GM21367 (cell line): Measurements from ENCODE around the gene TNS4.

Experiments
- ATAC-seq: cut with Tn5 transposase; IDR thresholded peaks from one replicate; pipeline ENCODE4 v1.9.1; 2021; ENCODE audit not compliant: unreplicated experiment

TNS4 gene

DNA sequence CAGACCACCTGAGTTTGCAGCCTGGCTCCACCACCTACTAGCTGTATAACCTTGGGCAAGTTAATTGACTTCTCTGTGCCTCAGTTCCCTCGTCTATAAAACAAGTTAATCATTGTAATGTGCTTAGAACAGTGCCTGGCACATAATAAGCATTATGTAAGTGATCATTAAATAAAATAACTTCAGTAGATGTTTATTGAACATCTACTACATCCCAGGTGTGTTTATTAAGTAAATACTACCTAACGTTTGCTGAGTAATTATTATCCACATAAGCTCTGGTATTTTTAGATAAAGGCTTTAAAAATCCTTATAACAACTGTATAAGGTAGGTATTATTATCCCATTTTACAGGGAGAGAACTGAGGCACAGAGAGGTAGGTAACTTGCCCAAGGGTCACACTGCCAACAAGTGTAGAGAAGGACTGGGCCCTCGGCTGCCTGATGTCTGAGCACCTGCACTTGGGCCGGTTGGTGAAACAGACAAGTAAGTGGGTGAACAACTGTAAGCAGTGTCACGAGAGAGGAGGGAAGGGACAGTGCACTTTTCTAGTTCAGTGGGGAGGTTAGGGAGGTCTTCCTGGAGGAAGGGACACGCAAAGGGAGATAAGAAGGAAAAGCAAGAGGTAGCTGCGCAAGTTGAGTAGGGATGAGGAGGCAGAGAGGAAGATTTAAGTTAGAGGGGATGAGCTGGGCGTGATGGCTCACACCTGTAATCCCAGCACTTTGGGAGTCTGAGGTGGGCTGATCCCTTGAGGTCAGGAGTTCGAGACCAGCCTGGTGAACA is 4.6 kb downstream of the TNS4 start:
- no peak for ATAC-seq

DNA sequence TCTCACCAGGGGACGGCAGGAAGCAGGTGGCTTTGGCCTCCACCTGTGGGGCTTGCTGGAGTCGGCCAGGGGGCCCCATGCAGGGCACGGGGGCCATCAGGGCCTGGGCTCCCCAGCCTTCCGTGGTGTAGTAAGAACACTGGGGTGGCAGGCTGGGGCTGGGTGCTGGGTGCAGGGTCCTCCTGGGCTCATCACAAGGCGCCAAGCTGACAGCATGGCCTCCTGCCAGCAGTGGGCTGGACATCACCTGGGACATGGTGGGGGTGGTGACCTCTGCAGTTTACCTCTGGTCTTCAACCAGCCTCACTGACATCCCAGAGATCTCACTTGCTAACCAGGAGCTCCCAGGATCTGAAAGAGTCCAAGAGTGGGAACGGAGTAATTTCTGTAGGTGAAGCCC is 5.3 kb downstream of the TNS4 start:
- ATAC-seq = no peak

DNA sequence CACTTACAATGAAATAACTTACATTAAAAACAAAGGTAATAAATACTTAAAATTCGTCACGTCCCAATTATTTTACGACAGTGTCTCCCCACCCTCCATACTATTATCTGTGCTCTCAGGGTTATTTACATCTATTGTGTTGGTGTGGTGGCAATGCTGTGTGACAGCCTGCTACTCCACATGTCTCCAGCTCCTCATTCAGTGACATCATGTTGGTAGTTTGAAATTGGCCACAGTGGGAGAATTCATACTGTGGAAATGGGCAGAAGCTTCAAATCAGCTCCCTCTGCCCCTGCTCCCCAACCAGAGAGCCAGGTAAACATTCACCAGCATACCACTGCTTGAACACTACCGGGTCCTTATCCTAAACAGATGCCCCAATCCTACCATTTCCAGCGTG is 6.3 kb downstream of the TNS4 start:
- ATAC-seq = no peak

DNA sequence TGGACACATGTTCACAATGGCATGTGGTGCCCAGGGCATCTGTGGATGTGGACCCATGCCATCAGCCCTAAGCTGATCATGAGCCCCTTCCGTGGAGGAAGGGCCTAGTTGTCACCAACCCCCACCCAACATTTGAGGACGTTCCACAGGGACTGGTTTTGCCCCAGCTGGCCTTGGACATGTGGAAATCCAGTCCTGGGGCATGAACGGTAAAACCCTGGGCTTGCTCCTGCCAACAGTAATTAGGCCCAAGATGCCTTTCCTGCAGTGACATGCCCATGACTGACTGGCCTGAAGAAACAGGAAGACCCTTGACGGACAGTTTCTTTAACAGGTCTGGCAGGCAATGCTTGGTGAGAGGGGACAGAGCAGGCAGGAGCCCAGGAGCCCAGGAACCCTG is 7.7 kb downstream of the TNS4 start:
- ATAC-seq = no peak

DNA sequence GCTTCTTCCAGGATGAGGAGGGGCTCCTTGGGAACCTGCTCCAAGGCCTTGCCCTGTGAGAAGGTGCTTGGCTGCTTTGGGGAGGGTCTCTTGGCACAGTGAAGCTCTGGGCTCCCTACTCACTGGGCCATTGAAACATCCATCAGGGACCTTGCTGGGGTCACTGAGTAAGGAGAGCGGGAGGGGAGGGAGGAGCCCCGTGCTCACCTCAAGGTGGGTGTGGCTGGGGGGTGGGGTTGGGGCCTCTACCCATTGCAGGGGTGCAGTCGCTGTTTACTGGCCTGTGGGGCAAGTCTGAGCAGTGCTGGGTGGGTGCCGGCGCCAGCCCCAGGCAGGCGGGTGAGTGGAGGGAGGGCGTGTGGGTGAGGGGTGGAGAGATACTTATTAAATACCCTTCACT is 9.9 kb downstream of the TNS4 start:
- no peak for ATAC-seq

DNA sequence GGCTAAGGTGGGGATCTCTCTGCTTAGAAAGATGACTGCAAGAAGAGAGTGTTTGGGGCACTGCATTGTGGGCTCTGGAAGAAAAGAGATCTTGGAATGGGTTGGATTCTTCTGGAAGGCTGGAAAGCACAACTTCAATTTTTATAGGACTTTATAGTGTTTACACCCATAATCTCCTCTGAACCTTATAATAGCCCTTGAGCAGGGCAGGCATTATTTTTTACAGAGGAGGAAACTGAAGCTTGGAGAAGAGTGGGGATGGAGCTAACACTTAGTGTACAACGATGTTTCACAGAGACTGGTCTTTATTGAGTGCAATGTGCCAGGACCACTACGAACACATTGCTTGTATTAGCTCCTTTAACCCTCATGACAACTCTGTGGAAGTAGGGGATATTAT is 10.4 kb downstream of the TNS4 start:
- ATAC-seq = no peak

DNA sequence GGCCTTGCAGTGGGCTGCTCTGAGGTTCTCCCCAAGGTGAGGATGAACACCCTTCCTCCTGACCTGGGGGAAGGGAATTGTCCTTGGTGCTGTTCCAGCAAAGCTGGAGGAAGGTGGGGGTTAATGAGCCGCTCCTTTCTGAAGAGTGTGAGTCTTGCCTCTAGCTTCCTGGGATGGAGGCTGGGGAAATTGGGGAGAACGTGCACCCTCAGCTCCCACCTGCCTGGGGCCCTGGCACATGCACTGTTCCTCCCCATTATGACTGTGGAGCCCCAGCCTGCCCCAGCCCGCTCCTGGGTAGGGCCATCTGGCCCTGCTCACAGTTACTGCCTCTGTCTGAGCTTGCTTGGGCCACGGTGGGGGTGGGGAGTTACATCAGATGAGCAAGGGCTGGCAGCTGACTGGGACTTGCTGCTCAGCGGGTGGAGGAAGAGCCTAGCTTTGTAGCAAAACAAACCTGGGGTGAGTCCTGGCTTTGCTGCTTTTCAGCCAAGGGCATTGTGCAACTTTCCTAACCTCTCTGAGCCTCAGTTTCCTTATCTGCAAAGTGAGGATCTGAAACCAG is 11.1 kb downstream of the TNS4 start:
- no peak for ATAC-seq

DNA sequence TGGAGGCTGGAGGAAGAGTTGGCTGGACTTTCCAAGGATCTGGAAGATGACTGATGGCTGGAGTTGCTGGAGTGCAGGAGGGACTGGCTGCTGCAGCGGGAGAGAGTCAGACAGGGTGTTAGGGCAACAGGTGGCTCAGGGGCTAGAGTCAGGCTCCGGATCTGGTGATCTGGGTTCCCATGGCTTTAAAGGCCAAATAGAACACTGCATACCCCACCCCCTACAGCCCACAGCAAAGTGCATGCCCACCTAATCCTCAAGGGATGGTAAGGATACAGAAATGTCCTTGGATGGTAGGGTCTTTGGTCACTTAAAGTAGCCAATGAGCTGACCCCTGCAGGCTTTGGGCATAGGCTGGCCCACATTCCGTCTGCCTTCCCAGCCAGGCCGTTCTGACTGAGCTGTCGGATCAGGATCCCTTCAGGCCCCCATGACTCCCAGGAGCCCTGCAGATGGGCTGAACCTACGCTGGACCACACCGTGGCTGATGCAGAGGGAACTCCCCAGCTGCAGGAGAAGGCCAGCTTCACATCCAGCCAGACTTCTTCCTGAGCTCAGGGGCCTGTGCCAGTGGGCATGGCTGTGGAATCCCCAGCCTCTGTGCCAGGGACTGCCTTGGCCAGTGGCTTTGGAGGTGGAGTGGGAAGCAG is 13.9 kb downstream of the TNS4 start:
- no peak for ATAC-seq

DNA sequence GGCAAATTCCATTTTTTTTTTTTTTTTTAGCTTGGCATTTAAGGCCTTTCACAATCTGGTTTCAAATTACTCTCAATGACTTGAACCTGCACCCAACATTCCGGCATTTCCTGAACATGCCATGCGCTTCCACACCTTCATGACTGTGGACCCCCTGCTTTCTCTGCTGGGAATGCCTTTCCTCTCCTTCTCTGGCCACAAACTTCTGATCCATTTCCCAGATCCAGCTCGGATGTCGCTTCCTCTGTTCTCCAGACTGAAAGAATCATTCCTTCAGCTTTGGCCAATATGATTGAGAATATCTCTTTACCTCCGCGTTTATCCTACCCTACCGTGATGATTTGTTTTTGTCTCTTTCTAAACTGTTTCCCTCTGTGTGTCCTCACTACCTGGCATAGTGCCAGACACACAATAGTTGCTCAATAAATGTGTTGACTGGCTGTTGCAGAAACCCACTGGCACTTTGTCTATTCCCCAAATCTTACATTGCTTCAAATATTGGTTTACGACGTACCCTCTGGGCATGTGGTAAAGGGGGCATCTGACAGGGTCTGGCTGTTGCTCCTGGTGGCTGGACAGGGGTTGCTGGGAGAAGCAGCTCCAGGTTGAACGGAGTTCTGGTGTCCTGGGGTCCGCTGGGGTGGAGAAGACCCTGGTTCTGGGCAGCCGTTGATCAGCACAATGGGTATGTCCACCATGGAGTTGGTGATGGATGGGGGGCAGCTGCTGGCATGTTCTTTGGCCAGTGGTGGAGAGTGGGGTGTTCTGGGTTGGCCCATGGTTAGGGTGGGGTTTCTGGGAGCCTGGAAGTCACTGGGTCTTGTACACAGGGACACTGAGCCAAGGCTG is 14.7 kb downstream of the TNS4 start:
- ATAC-seq = no peak

DNA sequence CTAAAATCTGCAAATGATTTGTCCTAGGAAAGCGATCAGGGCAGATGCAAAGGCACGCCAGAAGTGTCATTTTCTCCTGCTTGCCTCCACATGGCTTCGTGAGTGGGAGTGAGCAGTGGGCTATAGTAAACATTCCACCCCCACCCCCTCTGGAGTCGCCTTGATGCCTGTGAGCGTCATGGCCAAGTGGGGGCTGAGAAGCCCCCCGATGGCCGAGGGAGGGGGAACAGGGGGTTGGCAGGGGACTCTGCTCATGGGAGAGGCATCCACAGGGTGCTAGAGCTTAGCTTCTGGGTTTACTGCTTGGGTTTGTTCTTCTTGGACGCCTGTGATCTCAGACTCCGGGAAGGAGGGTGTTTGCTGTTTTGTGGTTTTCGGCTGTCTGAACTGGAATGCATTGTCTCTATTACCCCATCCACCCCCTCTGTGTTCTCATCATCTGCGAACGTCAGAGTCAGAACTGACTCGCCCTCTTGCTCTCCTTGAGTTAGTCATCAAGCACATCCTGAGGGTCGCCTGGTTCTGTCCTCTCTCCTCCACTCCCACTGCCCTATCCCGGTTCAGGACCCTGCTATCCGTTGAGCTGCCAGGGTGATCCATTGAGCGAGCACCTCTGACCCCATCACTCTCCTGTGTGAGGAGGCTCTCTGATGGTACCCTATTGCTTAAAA is 15.4 kb downstream of the TNS4 start:
- ATAC-seq = no peak

DNA sequence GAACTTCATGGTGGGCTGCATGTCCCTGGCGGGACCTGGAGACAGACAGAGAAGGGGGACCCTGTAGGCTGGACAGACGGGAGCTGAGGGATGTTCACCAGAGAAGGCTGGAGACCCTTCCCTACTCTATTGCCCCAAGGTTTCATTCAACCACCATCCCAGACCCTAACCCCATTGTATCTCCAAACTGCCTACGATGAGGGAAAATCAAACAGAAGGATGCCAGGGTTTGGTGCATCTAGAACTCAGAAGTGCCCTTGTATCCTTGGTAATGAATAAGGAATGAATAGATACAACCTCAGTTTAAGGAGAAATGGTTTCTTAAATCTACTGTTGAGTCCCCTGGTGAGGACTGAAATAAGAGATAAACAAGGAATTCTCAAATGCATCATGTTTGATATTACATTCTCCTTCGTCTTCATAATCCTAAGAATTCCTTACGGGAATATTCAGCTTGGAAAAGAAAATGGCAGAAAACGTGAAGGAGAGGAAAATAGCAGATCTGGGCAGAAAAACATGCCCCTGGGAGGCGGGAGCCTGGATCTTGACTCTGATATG is 16.4 kb downstream of the TNS4 start:
- no peak for ATAC-seq

DNA sequence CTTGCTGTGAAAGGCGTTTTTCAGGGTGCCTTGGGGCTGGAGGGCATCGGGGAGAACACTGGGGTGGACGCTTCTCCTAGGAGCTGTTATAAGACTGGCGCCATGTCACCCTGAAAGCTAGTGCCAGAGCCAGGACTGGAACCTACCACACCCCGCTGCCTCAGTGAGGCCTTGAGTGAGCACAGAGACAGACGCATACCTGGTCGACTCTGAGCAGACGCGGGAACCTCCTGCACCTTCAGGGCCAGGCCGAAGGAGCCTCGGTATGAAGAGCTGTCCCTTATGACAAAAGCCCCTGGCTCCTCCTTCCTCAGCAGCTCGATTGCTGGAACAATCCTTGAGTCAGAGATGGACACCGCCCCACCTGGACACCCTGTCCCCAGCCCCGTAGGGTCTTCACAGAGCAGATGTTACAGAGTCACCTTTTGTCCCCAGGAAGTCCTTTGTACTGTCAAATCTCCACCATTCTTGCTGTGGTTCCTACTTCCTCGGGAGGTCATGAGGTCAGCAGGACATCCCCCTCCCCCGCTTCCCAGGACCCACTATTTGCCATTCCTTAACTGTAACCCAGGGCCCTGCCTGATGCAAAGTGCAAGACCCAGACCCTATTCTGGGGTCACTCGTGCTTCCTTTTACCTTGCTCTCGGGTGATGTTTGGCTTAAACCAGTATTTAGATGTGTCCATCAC is 17.0 kb downstream of the TNS4 start:
- no peak for ATAC-seq

DNA sequence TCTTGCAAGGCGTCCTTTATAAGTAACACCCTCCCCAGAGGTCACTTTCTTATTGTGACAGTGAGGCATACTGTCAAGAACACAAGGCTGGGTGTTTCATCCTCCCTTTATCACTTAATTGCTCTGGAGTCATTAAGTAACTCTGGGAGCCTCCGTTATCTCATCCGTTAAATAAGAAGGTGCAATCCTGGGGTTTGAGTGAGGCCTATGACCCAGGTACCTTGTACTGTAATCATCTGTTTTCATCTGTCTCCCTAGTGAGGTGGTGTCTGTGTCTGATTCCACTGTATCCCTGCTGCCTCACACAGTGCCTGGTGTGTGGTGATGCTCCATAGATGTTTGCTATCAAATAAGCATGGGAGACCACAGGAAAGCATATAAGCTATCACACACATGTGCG is 17.7 kb downstream of the TNS4 start:
- no peak for ATAC-seq

DNA sequence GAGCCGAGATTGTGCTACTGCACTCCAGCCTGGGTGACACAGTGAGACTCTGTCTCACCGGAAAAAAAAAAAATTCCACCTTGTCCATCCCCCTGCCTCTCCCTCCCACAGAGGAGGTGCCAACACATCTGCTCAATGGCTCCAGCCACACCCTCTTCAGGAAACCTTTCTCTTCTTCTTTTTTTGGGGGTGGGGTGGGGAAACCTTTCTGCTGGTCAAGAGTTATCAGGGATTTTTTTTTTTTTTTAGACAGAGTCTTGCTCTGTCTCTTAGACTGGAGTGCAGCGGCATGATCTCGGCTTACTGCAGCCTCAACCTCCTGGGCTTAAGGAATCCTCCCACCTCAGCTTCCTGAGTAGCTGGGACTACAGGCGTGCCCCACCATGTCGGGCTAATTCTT is 18.7 kb downstream of the TNS4 start:
- no peak for ATAC-seq

DNA sequence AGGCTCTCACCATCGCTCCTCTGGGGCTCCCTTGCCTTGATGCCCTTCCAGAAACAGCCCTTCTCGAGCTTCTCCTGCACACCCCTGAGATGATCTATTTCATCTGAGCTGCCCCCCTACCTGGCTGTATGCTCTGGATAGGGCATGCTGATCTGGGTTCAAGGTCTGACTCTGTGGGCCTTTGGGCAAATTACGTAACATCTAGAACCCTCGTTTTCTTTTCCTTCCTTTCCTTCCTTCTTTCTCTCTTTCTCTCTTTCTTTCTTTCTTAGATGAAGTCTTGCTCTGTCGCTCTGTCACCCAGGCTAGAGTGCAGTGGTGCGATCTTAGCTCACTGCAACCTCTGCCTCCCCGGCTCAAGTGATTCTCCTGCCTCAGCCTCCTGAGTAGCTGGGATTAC is 20.3 kb downstream of the TNS4 start:
- ATAC-seq = no peak

DNA sequence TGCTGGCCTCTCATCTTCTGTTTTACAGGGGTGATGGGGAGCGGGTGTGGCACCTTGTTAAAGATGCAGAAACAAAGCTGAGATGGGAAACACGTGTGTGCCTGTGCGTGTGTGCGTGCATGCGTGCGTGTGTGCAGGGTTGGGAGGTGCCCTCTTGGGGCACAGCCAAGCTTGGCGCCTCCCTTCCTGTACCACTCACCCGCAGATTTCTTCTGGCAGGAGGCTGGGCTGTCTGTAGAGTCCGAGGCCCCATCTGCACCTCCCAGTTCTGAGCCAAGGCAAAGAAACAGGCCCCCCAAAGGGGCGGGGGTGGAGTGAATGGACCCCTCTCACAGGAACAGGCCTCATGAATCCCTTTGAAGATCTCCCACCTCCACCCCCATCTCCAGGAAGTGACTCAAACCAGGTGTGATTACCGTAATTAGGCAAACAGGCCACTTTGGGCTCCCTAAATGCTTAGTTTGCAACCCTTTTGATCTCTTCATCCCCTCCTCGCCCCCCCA is 20.9 kb downstream of the TNS4 start:
- no peak for ATAC-seq

DNA sequence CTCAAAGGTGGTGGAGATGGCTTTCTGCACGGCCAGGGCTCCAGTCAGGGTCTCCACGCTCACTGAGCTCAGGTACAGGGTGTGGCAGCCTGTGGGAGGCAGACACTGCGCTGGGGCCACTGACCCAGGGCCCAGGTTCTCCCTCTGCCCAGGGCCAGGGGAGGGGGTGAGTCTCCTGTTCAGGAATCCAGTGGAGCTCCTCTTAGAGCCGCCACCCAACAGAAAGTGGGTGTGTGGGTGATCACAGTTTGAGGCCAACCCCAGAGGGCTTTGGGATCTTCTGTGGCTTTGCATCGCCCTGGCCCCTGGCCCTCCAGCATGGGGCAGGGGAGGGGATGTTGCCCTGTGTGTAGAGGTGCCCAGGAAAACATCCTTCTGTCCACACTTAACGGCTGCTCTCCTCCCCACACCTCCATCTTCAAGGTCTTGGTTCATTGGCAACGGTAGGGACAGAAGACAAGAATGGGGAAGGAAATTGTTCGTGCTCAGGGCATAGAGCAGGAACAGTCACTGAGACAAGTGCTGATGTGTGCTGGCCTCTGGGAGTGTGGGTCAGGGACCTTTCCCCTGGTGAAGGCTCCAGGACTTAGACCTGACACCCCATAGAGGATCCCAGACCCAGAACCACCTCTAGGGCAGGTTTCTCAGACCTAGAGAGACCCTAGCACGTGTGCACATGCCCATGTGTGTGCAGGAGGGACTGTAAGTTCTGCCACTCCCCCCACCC is 21.5 kb downstream of the TNS4 start:
- no peak for ATAC-seq

DNA sequence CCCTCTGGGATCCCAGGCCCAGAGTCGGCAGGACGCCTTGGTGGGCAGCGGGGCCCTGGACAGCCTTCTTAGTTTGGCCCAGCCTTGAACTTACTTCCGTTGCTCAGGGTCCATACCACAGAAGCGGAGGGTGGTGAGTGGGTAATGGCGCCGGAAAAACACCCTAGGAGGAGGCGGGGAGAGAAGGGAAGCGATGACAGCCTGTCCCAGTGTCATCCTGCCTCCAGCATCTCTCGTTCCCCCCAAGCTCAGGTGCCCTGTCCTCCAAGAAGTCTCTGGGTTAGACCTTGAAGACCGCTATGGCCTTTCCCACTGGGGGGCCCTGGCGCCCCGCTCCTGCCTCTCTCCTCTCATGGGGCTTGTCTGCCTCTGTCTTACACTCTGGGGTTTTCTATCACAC is 22.9 kb downstream of the TNS4 start:
- no peak for ATAC-seq

DNA sequence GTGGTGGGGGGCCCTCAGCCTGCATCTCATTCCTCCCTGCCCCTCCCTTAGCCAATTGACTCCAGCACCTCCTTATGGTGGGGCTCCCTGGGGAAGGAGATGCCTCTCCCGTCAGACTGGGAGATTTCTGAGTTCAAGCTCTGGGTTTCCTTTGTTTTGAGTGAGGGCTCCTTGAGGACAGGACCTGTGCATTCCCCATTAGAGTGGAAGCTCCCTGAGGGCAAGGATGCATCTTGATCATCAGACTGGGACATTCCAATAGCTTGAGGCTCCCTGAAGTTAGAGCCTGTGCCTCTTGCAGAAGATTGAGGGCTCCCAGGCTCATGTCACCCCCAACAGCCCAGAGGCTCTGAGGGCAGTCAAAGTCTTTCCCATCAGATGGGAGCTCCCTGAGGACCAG is 23.6 kb downstream of the TNS4 start:
- ATAC-seq = no peak
